HG02610 (cell line): ENCODE data around the gene CUL3.
A peak's percentile ranks its signal among the peaks of the same experiment; 100 is the strongest.
"Not testable (repeated sequence)": the region's sequence is repeated elsewhere in the genome, so short reads cannot be mapped to it uniquely, and the experiment has no call there.

Experiments
- ATAC-seq: cut with Tn5 transposase; IDR thresholded peaks from one replicate; pipeline ENCODE4 v1.9.1; 2021; ENCODE audit warnings: mild to moderate bottlenecking, moderate library complexity; ENCODE audit not compliant: unreplicated experiment

CUL3 gene

GRCh38 chr2:224485081-224486014 lies 99.8 kb downstream of the CUL3 start:
- not testable (repeated sequence) for ATAC-seq

DNA sequence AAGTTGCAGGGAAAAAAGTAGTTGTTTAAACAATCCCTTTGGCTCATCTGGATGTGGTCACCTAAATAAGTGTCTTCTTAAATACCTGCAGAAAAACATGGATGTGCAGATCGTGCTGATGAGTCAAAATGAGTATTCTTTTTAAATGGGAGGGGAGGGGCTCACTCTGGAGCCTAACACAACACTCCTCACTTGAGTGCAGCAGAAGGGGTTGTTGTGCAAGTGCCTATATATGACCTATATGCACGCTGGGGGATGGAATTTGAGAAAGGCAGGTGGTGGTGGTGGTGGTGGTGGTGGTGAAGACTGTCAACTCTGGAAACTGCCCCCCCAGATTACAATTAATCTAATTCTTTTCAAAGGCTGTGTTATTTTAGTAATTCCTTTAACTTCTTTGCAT lies 105.3 kb downstream of the CUL3 start:
- no peak for ATAC-seq

DNA sequence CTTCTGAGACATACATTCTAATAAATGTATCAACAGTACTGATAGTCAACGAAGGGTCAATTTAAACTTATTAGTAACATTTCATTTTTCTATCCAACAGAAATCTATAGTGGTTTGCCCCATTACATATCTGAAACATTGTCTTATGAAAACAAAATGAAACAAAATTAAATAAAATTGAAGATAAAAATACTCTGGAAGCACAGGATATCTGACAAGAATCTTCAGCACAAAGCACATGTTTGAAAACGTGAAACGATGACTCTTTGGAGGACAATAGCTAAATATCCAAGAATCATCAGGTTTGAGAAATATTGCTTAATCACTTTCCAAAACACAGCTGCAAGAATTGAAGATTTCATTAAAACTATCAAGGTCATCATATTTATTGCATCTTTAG lies 112.3 kb downstream of the CUL3 start:
- ATAC-seq, result no peak

DNA sequence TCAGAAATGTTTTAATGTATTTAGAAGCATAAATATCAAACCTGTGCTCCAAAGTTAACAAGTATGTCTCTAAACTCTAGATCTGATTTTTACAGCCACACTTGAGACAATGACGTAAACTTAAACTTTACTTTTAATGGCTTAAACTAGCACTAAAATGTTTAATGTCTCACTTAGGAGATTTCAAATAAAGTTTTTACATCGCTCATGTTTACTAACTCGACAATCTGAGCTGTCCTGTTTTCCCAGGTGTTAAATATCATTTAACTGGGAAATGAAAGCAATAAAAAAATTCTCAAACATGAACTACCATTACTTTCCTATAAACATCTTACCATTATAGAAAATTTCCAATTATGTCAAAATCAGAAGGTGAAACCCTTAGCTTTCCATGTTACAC lies 113.0 kb downstream of the CUL3 start:
- ATAC-seq, result no peak

GRCh38 chr2:224469374-224469964 lies 115.7 kb downstream of the CUL3 start:
- no peak for ATAC-seq

- ATAC-seq, result no peak
These were observed 118.8 kb downstream of the CUL3 start for GRCh38 chr2:224466304-224466895.

GRCh38 chr2:224461391-224461790 lies 123.8 kb downstream of the CUL3 start:
- no peak for ATAC-seq

DNA sequence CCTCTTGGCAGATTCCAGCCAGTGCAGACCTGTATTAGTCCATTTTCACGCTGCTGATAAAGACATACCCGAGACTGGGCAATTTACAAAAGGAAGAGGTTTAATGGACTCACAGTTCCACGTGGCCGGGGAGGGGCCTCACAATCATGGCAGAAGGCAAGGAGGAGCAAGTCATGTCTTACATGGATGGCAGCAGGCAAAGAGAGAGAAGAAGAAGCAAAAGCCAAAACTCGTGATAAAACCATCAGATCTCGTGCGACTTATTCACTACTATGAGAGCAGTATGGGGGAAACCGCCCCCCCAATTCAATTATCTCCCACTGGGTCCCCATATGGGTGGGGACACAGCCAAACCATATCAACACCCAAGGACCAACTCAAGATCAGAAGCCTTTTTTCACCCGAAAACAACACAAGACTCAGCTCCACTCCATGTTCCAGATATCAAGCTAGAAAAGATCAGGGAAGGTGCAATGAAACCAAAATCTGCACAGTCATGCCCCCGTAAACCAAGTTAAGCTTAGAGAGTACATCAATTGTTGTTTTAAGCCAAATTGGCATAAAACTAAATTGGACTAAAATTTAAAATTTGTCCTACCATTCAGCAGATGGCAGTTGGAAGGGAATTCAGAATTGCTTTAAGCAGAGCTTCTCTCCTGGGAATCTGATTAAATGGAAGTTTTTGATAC lies 127.6 kb downstream of the CUL3 start:
- no peak for ATAC-seq

- ATAC-seq, result no peak
These were observed 131.3 kb downstream of the CUL3 start for GRCh38 chr2:224453892-224454291.

DNA sequence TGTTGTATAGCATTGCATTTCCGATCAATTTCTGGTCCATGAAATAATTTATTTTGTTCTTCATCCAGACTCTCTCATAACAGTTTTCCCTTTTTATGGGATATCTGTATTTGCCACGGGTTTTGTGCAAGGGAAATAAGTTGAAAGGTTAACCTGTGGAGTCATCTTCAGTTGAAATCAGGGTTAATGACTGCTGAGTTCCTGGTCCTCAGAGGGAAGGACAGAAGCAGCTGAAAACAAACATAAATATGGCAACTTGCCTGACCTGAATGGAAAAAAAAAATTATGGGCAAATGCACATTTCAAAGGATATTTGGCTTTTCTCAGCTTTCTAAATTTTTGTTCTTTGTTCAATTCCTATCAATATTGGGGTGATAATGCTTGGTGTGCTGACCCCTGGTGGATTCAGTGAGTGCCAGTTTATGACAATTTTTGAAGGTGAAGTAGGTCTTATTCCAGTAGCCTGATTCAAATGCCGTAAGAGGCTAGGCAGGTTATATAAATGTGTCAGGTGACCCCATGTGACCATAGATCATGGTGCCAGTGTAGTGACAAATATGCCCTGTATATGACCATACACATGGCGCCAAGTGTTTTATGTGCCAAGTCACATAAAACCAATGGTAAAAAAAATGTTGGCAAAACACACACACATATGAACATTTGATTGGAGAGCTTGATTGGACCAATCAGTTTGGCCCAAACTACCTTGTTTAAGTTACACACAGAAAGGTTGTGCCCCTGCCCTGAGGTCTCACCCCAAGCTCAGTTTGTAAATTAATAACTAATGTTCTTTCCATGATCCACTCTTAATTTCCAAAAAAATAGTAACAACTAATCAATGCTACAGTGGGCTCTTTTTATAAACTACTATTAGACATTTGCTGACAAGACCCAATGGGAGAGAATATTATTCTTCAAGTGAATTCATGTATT lies 135.7 kb downstream of the CUL3 start:
- ATAC-seq, result peak; percentile 43

- ATAC-seq, result no peak
These were observed 136.9 kb downstream of the CUL3 start for GRCh38 chr2:224448236-224448635.

DNA sequence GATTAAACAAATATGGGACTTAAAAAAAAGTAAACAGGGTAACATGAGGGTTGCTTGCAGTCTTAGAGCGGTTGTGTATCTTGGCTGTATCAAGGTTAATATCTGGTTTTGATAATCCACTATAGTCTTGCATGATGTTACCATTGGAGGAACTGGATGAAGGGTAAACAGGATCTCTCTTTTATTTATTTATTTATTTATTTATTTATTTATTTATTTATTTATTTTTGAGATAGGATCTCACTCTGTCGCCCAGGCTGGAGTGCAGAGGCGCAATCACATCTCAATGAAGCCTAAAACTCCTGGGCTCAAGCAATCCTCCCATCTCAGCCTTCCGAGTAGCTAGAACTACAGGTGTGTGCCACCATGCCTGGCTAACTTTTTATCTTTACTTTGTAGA lies 140.4 kb downstream of the CUL3 start:
- ATAC-seq, result no peak

DNA sequence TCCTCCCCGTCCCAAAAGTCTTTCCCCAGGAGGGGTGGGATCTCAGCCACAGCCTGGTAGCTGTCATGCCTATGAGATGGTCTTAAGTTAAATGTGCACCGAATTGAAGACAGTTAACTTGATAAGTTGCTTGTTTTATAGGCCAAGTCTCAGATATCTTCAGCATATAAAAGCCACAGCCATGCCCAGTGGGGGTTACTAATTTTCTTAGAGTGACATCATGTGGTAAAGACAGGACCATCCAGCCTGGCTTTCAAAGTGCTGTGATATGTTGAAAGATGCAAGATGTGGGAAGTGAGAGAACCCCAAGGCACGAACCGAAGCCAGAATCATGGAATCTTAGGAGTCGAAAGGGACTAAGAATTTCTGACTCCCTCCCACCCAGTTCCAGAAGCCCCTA lies 141.1 kb downstream of the CUL3 start:
- no peak for ATAC-seq

DNA sequence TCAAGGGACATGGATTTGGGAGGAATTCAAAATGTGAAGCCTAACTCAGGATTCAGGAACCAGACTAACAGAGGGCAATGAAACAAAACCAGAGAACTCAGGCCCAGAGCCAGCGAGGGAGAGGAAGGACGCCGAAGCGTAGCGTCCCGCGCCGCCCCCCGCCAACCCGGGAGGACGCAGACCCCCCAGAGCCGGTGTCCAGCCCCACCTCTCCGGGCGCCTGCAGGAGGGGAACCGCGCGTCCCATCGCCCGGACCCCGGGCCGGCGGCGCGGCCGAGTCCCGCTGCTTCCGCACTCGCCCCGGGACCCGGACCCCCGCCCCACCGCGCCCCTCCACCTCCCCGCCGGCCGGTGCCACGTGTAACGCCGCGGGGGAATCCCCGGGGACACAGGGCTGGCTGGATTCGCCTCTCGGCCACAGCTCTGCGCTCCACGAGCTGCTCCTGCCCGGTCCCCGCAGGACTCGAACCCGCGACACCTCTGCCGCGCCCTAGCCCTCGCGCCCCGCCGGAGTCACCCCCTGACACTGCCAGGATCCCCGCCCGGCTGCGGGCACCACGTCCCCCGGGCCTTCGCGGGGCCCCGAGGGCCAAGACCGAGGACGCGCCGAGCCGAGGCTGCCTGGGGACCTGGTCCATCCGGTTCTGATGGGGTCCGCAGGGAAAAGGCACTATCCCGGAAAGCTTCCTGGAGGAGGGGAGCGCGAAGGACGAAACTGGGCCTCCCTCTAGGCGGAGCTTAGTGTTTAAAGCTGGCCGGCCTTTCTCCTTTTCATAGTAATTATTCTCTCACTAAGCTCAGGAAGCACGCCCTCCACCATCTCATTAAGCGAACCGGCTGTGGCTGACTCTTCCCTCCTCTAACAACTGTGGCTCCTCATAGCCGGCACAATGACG lies 142.8 kb downstream of the CUL3 start:
- ATAC-seq, result no peak

DNA sequence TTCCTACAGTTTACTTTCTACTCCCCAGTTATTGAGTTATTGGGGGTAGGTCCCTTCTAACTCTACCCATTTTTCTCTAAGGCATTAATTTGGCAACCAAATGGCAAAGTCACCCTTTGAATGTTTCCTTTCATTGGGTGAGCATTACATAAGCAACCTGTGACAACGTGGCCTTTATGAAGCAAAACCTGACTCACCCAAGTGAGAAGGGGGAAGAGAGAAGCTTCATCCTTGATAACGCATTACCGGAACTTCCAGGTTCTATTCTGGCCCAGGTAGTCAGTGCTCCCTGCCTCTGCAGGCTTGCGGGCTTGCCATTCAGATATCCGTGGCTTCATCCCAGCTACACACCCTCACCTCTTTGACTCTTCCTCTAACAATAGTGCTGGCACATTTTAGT lies 144.2 kb downstream of the CUL3 start:
- no peak for ATAC-seq

DNA sequence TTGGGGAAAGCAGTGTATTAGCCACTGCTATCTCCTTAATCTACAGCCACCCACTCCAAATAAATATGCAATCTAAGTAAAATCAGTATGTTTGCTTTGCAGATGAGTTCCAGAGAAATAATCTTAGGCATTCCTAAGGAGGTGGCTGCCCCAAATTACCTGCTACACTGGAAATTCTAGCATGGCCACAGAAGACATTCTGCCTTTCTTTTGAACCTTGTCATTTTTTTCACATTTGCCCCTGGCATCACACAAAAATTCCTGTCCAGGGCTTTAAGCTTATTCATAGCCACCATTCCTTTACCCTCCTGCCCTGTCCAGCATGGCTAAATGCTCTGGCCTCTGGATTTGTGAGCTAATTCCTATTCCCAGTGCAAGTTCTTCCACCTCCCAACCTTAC lies 146.4 kb downstream of the CUL3 start:
- ATAC-seq, result no peak

GRCh38 chr2:224436634-224437033 lies 148.5 kb downstream of the CUL3 start:
- no peak for ATAC-seq

DNA sequence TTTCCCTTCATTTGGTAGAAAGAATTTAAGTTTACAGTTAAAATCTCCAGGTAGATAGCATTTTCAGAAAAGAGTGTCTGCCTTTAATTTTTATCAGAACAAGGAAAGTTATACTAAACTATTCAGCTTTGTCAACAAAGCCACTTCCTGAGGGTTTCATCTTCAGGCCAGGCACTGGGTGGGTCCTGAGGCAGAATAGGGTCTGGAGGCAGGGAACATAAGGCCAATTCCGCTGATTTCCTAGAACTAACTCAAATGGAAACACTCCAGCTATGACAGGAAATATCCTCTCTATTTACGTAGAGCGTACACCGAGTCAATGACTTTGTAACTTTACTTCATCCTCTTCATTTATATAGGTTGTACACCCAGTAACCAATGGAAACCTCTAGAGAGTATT lies 150.5 kb downstream of the CUL3 start:
- ATAC-seq, result no peak

DNA sequence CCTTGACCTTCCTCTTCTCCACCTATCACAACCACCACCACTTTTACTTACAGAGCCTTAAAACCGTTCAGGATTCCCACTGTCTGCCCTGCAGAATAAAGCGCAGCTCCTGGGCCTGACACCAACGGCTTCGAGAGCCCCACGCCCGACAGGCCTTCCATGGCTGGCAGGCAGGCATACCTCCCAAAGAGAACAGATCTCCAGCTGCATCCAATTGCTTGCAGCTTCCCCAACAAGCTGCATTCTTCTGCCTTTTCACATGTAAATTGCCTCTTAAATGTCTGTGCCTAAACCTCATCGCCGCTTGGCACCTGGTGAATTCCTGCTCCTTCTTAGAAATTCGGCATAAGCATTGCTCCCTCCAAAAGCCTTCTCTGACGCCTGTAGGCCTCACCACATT lies 151.7 kb downstream of the CUL3 start:
- ATAC-seq, result no peak
